GM19238 (cell line): Measurements from ENCODE around the gene PACS2.

Source experiments
- DNase-seq: peaks from one replicate; pipeline ENCODE4 v3.0.0; 2011; ENCODE audit warnings: low spot score; ENCODE audit not compliant: insufficient read length

Gene PACS2

GRCh38 chr14:105367116-105368031, 52.8 kb downstream of the PACS2 start:
- DNase-seq: no peak

- DNase-seq: no peak
Observed at GRCh38 chr14:105368032-105368417, 53.5 kb downstream of the PACS2 start.

GRCh38 chr14:105368426-105368825, 53.9 kb downstream of the PACS2 start:
- no peak for DNase-seq

GRCh38 chr14:105368910-105369652, 54.5 kb downstream of the PACS2 start:
- no peak for DNase-seq

GRCh38 chr14:105369653-105370040, 55.1 kb downstream of the PACS2 start:
- DNase-seq: no peak

- no peak for DNase-seq
Observed at GRCh38 chr14:105374389-105374788, 59.8 kb downstream of the PACS2 start.

GRCh38 chr14:105375635-105376057, 61.1 kb downstream of the PACS2 start:
- DNase-seq: no peak

GRCh38 chr14:105376521-105377440, 62.2 kb downstream of the PACS2 start:
- DNase-seq: no peak

- no peak for DNase-seq
Observed at GRCh38 chr14:105377555-105378182, 63.1 kb downstream of the PACS2 start.

- no peak for DNase-seq
Observed at GRCh38 chr14:105378199-105378598, 63.7 kb downstream of the PACS2 start.

- DNase-seq: no peak
Observed at GRCh38 chr14:105378873-105379685, 64.5 kb downstream of the PACS2 start.

- no peak for DNase-seq
Observed at GRCh38 chr14:105379946-105380345, 65.4 kb downstream of the PACS2 start.

GRCh38 chr14:105380756-105381155, 66.2 kb downstream of the PACS2 start:
- DNase-seq: no peak

GRCh38 chr14:105381446-105382342, 67.1 kb downstream of the PACS2 start:
- no peak for DNase-seq

- DNase-seq: no peak
Observed at GRCh38 chr14:105382343-105383082, 68.0 kb downstream of the PACS2 start.

GRCh38 chr14:105383083-105383730, 68.7 kb downstream of the PACS2 start:
- no peak for DNase-seq

- no peak for DNase-seq
Observed at GRCh38 chr14:105384041-105384557, 69.6 kb downstream of the PACS2 start.
